ENCODE measurements around the gene PKM.

GRCh38 chr15:72205896-72206676 lies 24.9 kb downstream of the PKM start:
- TF ChIP-seq ZNF280B (CRISPR knock-in tag; IDR thresholded peaks at IDR 0.05) = no peak
- TF ChIP-seq KLF16 (IDR thresholded peaks at IDR 0.05) = no peak
- no peak for TF ChIP-seq SRF (CRISPR knock-in tag; IDR thresholded peaks at IDR 0.05)
- TF ChIP-seq BHLHE40 (IDR thresholded peaks at IDR 0.05; ENCODE audit: low read length) = no peak
- no peak for TF ChIP-seq THRA (IDR thresholded peaks at IDR 0.05)
- TF ChIP-seq CTCF (IDR thresholded peaks at IDR 0.05 in 2 of 3, conservative IDR thresholded peaks at IDR 0.05 in 1 of 3; ENCODE audit: insufficient read depth in 2 of 3, low read depth in 1 of 3, low read length in 3 of 3) = no peak
- TF ChIP-seq RAD51 (IDR thresholded peaks at IDR 0.05; ENCODE audit: borderline replicate concordance, low read depth) = no peak
- TF ChIP-seq XRCC5 (IDR thresholded peaks at IDR 0.05; ENCODE audit: low read depth, low read length) = no peak
- TF ChIP-seq PTTG1 (tag; IDR thresholded peaks at IDR 0.05; ENCODE audit: low read depth) = no peak
